Measurements from ENCODE around the gene LCN15.

Gene LCN15

DNA sequence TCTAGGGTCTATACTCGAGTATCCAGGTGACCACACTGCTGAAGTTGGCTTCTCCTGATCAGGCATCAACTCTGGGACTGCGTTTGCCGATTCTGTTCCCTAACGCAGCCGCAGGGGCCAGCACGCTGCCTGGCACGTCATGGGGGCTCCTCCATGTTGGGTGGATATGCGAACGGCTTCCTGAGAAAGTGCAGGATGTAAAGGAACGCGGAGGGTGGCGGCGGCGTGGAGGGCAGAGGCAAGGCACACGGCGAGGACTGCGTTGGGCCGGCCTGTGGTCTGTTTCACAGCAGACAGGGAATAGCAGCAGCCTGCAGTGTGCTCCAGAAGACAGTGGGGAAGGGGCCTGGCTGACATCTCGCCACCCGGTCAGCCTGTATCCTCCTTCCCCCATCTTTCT lies 25.4 kb downstream of the LCN15 start:
- no peak for DNase-seq

DNA sequence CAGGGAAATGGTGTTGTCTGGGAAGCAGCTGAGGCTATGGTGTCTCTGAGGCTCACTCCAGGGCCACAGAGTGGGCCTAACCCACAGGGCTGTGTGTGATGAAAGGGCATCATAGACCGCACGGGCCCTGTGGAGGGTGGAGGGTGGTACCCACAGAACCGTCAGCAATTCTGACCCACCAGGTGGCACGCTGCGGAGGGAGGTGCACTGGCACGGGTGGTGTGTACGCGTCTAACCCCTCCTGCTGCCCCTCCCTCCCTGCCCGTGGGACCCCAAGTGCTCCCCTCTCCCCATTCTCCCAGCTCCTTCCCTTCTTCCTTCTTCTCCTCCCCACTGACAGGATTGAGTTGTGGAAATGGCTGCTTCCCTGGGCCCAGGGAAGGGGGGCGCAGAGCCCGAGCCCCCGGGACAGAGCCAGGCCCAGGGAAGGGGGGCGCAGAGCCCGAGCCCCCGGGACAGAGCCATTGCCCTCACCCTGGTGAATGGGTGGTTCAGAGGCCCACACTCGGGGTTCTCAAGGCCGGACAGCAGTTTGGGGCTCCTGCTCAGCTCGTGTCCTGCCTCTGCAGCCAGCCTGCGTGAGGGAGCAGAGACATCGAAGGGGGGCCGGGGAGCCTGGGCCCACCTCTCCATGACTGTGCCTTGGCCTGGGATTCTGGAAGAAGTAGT lies 28.4 kb downstream of the LCN15 start:
- no peak for DNase-seq

DNA sequence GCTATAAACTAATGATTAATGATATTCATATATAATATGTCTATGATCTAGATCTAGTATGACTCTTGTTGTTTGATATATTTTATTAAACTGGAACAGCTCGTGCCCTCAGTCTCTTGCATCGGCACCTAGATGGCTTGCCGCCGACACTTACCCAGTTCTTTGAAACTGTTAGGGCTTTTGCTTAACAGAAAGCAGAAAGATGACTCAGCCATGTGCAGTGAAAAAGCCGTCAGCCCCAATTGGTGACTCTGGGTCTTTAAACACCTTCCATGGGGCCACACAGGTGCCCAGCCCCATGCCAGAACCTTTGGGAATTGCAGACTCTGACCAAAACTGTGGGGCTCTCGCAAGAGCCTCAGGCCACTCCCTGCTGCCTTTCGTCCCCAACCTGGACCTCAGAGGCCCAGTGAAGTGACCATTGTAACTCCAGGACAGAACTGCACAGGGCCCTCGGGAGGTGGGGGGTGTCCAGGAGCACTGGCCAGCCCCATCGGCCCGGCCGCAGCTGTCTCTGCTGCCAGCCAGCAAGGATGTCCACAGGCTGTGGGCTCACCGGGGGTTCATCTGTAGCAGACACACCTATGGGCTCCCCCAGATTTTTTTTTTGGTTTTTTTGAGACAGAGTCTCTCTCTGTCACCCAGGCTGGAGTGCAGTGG lies 29.4 kb downstream of the LCN15 start:
- DNase-seq = no peak

DNA sequence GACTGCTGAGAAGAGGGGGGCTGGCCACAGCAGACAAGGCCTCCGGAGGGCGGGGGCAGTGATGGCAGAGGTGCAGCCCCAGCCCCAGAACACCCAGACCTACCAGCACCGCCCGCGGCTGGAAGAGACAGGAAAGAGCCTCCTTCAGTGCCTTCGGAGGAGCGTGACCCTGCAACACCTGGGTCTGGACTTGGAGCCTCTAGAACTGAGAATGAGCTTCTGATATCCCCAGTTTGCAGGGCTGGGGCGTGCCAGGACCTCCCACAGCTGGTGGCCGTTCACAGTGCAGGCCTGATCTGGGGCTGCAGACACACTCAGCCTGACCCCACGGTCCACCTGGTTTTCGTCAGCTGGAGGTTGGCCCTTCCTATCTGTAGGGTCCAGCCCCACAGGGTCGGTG lies 30.7 kb downstream of the LCN15 start:
- no peak for DNase-seq

DNA sequence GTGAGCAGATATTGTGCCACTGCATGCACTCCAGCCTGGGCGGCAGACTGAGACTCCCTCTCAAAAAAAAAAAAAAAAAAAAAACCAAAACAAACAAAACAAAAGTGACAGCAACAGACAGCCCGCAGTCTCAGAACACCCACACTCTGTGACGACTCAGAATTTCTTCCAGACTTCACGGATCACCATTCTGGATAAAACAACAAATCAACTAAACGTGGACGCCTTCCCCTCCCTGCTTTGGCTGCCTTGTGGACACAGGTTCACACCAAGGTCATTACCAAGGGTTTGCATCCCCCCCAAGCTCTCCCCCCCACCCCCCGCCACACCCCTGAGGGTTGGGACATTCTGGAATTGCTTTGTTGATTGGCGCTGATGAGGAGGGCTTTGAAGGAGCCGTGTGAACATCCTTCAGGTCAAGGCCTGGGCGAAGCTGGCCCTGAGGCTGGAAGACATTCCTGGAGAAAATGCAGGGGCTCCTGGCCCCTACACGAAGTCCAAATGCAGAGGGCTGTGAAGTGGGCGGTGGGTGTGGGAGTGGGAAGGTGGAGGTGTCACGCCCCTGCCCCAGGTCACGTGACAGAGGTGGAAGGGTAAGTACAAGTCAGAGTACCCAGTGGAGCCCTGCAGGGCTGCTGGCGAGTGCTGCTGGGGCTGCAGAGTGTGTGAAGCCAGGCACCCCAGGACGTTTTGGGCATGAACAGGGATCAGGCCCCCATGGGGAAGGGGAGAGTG lies 31.7 kb downstream of the LCN15 start:
- no peak for DNase-seq

DNA sequence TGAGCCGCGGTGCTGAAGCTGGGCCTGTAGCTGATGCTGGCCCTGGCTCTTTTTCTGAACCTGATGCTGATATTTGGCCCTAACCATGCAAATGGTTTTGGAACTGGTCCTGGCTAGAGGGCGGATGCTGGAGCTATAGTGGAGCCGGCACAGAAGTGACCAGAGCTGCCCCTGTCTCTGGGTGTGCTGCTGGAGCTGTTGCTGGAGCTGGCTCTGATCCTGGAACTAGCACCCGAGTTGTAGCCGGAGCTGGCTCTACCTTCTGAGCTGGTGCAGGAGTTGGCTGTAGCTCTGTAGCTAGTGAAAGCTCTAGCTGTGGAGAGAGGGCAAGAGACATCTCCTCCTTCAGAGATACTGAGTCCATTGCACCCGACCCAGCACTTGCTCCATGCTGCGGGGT lies 34.4 kb downstream of the LCN15 start:
- DNase-seq = no peak

DNA sequence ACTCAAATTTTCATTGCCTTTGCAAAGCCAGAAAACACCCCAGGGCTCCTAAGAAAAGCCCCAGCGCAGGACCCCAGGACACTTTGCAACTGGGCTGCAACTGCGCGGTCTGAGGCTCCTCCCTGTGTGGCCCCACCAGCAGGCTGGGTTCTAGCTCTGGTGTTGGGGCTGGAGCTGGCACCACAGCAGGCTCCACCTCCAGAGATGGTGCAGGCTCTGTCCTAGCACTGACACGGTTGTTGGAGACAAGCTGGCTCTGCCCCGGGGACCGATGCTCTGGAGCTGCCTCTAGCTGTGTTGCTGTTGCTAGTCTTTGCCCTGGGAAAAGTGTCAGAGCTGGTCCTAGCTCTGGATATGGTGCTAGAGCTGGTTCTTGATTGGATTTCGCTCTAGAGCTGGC lies 35.2 kb downstream of the LCN15 start:
- DNase-seq = no peak

DNA sequence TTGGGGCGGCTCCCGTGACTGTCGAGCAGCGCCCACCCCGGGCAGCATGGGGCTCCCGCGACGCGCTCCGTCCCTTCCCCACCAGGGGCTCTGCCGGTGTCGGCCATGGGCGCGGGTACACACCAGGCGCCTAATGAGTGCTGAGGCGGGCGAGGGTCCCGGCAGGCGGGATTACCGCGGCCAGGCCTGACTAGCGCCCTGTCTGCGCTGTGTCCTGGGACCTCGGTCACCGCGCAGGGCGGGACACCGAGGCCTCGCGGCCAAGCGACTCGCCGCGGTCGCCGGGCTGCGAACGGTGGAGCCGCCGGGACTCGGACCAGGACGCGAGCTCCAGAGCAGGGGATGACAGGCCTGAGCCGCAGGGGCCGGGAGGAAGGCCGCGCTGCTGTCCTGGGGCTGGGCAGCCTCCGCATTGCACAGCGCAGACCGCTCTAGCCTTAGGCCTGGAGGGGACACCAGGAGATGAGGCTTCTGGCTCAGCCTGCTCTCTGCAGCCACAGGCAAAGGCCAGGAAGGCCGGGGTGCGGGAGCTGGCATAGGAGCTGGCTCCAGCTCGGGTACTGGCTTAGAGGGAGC lies 35.7 kb downstream of the LCN15 start:
- no peak for DNase-seq

DNA sequence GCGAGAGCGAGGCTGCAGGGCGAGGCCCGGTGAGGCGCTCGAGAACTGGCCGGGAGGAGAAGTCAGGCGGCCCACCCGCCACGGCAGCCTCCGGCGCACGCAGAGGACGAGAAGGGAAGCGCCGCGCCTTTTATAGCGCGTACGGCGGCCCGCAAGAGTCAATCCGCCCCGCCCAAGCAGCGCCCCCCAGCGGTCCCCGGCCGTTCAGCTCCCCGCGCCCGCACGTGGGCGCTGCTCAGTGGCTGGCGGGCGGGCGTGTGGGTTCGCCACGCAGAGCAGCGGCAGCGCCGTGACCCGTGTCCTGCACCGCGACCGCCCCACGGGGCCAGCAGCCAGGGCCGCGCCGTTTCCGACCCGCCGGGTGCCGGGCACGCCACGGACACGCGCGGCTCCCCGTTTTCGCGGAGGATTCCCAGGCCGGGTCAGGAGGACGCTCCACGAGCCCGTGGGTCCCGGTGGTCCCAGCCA lies 36.2 kb downstream of the LCN15 start:
- DNase-seq = peak; percentile 93

DNA sequence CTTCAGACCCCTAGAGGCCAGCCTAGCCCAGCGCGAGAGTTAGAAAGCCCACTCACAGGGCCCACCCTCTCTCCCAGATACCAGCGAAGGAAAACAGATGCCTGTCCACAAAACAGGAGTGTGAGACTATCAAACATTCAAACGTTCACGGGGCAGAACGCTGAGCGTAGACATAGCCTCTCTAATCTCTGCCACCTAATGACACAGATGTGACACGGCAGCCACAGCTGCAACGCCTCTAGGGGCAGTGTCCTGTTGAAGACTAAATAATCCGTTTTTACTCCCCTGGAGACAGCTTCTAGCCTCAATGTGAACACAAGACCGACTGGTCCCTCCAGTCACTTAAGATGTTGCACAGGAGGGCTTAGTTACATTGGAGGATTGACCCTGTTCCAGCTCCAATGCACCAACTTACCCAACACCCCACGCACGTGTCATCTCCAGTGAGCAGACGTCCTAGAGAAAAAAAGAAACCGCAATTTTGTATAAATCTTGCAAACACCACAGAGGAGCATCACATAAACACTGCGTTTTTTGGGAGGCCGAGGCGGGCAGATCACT lies 37.6 kb downstream of the LCN15 start:
- DNase-seq = peak; percentile 48

DNA sequence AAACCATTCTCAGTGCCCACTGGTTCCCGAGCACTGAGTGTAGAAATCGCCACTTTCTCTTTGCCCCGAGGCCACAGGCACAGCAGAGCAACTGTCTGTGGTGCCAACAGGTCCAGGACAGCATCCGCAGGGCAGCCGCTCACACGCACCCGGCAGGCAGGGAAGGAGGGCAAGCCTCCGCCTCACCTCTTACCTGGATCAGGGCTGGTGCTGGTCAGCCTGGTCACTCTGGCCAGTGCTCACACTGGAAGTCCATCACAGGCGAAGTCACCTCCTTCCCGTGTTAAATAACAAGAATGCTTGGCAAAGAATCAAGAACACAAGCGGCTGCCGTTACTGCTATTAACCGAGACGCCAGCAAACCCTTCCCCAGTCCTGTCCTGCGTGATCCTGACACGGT lies 38.2 kb downstream of the LCN15 start:
- no peak for DNase-seq

DNA sequence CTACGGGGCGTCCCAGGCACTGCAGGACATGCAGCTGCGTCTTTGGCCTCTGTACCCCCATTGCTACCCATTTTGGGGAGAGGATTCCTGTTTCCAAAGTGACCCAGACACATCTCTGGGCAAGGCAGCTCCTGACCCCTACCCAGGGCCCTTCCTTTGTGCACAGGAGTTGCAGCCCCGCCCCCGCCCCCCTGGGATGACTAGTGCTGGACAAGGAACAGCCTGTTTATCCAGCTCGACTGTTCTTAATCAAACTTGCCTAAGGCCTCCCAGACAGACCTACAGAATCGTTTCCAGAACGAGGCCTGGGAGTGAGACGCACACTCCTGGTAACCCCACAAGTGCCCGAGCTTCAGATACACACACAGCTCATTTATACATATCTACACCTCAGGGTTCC lies 38.7 kb downstream of the LCN15 start:
- DNase-seq = no peak

DNA sequence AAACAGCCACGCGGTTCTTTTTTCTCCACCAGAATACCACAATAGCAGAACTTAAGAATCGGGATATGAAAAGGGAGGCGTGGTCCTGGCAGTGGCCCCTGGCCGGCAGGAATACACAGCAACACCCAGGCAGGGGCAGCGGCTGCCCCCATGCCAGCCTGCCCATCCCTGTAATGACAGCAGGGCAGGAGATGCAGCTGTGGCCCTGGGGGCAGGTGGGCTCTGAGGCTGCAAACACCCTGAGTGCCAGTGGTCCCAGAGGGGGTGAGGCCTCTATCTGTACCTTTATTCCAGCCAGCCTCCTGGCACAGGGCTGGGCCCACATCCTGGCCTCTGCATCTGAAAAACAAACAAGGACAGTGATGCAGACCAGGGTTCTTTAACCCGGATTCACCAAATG lies 39.5 kb downstream of the LCN15 start:
- DNase-seq = no peak

DNA sequence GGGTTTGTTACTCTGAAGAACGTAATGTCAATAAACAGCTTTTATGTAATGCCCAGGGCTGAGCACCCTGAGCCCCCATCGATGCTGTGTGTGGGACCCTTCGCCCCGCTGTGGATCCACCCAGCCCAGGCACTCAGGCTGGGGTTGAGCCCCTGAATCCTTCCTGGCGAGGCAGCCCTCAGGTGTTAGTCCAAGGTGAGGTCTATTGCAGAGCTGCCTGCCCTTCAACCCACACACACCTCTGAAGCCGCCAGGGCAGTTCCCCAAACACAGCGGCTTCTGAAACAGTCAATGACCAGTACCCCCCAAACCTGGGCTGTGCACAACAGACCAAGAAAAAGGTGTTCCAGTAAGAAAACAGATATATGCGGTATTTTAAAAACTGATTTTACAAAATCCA lies 40.3 kb downstream of the LCN15 start:
- DNase-seq = no peak

DNA sequence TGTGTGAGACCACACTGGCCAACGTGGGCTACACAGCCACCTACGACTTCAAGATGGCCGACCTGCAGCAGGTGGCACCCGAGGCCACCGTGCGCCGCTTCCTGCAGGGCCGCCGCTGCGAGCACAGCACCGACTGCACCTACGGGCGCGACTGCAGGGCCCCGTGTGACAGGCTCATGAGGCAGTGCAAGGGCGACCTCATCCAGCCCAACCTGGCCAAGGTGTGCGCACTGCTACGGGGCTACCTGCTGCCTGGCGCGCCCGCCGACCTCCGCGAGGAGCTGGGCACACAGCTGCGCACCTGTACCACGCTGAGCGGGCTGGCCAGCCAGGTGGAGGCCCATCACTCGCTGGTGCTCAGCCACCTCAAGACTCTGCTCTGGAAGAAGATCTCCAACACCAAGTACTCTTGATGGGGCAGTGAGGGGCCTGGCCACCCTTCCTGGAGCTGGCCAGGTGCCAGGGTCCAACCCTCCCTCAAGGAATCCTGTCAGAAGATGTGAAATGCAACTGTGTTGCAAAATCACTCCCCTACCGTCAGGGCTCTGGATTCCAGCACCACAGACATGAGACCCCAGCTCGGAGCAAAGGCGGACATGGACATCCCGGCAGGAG lies 40.8 kb downstream of the LCN15 start:
- no peak for DNase-seq

DNA sequence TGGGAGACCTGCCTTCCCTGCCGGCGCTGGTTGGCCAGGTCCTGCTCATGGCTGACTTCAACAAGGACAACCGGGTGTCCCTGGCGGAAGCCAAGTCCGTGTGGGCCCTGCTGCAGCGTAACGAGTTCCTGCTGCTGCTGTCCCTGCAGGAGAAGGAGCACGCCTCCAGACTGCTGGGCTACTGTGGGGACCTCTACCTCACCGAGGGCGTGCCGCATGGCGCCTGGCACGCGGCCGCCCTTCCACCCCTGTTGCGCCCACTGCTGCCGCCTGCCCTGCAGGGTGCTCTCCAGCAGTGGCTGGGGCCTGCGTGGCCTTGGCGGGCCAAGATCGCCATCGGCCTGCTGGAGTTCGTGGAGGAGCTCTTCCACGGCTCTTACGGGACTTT lies 41.4 kb downstream of the LCN15 start:
- no peak for DNase-seq

DNA sequence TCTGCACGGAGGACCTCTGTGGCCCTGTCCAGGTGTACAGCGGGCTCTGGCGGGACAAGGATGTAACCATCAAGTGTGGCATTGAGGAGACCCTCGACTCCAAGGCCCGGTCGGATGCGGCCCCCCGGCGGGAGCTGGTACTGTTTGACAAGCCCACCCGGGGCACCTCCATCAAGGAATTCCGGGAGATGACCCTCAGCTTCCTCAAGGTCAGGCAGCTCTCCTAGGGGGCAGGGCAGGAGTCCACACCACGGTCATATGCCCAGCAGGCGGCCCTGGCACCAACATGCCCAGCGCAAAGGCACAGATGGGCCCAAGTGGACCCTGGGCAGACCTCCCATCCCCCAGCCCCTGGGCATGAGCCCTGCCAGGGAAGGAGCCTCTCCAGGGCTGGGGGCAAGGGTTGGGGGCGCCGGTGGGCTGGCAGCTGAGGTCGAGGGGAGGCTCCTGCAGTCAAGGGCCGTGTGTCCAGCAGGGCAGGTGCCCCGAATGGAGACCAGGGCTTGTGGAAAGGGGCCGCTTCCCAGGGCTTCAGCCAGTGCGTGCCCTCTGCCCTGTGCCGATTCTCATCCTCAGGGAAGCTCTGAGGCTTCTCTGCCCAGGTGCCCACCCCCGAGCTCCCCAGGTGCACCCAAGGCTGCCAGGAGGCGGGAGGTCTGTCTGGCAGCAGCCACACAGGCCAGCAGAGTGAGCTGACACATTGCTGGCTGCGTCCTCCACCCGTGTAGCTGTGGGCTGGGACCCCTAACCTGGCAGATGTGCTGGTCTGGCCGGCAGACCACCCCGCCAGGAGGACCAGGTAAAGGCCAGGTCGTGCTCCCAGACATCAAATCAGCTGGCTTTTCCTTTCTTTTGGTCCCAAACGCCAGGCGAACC lies 42.0 kb downstream of the LCN15 start:
- no peak for DNase-seq

DNA sequence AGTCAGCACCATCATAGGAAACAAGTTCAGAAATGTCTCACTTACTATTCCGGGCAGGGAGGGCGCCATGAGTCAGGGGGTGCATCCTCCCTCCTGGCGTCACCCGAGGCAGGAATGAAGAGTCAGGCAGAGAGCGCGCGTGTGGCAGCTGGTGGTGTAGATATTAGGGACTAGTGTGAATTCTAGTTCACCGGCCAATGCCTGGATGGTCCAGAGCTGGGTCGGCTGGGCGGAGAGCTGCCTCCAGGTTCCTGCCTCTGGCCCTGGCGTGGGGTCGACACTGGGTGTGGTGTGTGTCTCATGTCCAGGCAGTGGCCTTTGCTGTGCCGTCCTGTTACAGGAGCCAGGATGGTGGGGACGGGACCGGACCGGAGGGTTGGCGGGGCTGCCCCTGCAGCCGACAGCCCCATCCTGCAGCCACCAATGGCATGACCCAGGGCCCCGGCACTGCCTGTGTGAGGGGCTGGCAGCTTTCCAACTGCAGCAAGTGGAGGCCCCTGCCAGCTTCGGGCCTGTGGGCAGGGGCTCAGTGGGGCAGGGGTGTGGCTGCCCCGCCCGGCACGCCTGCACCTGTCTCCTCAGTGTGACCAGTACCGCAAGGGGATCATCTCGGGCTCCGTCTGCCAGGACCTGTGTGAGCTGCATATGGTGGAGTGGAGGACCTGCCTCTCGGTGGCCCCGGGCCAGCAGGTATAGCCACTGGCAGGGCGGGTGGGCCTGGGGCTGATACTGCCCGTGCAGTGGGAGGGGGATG lies 42.8 kb downstream of the LCN15 start:
- no peak for DNase-seq

DNA sequence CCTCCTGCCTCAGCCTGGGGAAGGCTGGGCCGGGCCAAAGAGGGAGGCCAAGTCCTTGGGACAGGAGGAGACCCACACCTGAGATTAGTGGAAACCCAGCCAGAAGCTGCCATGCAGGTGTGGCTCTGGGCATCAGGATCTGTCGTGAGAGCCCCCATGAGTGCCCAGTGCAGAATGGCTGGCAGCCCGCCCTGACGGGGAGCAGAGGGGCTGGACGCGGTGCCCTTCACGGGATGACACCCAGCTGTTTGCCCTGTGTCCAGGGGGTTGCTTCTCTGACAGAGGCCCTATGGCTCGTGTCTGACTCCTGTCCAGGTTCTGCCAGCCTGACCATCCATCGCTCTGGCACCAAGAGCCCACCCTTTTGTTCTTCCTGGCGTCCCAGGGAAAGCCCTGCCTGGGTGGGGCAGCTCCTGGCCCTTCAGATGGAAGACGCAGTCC lies 43.4 kb downstream of the LCN15 start:
- DNase-seq = no peak

DNA sequence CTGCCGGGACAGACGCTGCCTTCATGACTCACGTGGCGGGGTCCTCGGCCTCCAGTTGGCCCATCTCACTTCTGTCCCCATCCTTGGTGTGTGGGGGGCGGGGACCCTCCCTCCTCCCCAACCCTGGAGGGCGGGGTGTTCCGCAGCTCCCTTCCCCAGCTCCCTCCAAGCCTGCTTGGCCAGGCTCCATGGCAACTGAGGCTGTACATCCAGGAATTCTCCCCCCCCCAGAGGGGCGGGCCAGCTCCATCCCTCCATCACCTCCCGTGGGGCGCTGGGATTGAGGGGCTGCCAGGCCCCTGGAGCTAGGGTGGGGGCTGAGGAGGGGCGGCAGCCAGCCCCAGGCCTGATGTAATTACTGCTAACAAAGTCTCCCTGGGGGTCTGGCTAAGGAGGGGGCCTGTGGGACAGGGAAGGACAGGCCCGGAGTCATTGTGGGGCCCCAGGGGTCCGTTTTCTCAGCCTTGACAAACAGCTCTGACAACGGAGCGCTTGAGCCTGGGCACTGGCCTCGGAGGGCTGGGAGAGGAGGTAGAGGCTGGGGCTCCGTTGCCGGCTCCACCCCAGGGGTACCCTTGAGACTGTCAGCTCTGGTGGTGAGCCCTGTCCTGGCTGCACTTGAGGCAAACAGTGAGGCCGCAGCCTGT lies 43.9 kb downstream of the LCN15 start:
- DNase-seq = peak; percentile 85

Data from eye (tissue), 1 donor.